22Rv1 (cell line): Measurements from ENCODE around the gene NAPA.

Source experiments
- ZFX ChIP-seq: fragments of 450-650 bp; IDR thresholded peaks from 2 replicates; pipeline ENCODE4 v1.6.1; 2017; ENCODE audit warnings: antibody characterized with exemption, borderline replicate concordance
- TF ChIP-seq, protein P1 (sequence below): fragments of 450-650 bp; IDR thresholded peaks from 2 replicates; pipeline ENCODE4 v1.5.1; 2017; ENCODE audit warnings: mild to moderate bottlenecking

DNA sequence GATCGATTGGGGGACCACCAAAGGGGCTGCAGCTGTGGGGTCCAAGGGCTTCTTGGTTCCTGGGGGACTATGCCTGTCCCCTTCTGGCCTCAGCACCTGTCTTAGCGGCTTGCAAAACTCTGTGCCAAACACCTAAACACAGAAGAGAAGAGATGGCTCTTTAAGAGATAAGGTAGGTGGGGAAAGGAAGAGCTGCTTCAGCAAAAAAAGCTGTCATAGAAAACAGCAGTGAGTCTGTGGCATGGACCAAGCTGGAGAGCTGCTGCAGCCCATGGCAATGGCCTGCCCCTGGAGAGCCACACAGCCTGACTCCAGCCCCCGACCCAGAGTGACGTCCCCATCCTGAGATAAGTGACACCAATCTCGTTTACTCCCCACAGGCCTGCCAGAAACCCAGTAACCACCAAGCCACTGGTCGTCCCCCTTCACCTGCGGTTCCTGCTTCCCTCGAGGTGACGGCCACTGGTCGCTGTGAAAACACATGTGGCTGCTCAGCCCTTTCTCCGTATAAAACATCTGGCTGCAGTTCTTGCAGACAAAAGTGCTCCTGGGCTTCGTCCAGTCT lies 25.0 kb upstream of the NAPA start:
- TF ChIP-seq, protein P1, sequence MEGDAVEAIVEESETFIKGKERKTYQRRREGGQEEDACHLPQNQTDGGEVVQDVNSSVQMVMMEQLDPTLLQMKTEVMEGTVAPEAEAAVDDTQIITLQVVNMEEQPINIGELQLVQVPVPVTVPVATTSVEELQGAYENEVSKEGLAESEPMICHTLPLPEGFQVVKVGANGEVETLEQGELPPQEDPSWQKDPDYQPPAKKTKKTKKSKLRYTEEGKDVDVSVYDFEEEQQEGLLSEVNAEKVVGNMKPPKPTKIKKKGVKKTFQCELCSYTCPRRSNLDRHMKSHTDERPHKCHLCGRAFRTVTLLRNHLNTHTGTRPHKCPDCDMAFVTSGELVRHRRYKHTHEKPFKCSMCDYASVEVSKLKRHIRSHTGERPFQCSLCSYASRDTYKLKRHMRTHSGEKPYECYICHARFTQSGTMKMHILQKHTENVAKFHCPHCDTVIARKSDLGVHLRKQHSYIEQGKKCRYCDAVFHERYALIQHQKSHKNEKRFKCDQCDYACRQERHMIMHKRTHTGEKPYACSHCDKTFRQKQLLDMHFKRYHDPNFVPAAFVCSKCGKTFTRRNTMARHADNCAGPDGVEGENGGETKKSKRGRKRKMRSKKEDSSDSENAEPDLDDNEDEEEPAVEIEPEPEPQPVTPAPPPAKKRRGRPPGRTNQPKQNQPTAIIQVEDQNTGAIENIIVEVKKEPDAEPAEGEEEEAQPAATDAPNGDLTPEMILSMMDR, result no peak
- no peak for TF ChIP-seq ZFX
